Erythroblast (primary cell): ENCODE data around the gene GABPB1.

Source experiments
- DNase-seq, 2 experiments: peaks; one replicate each; lab custom pipeline; 2025; lab: John Stamatoyannopoulos, UW
- GATA1 ChIP-seq: IDR thresholded peaks from 2 replicates; pipeline ENCODE4 v1.6.1; 2011; ENCODE audit warnings: low read depth, mild to moderate bottlenecking, control low read depth, low read length, moderate library complexity
- POLR2A ChIP-seq: IDR thresholded peaks from 2 replicates; pipeline ENCODE4 v1.6.1; 2011; ENCODE audit warnings: mild to moderate bottlenecking, low read length

The GABPB1 gene

DNA sequence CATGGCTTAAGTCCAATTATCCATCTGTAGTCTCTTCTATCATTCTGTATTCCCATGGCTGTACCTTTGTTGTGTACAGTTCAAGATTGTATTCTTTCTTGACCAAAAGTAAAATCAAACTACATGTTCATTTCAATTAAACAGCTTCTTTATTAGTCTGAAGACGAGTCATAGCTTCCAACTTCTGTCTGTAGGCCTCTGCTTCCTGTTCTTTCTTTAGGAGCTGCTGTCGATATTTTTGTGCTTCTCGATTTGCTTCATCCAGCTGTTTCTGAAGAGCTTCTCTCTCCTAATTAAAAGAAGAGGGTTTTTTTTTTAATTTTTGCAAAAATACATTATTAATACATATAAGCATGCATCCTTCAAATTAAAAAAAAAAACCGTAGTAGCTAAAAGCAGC is 76.5 kb downstream of the GABPB1 start:
- DNase-seq, result no peak
- TF ChIP-seq POLR2A (no peak), GATA1 (no peak)

DNA sequence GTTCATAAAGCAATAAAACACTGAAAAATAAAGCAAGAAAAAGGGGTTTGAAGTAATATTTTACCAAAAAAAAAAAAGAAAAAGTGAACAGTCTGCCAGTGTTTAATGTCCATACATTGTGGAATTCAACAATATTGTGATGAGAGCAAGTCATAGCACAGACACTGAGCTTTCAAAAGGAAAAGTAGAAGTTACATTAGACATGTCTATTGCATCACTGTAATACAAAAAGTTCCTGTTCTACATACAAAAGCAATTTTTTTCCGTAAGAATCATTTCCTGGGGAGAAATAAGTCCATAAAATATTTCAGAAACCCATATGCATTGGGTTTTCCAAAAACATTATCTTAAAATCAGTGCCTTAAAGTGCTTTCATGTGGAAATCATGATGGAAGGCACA is 77.6 kb downstream of the GABPB1 start:
- no peak for TF ChIP-seq POLR2A
- TF ChIP-seq GATA1, result no peak

DNA sequence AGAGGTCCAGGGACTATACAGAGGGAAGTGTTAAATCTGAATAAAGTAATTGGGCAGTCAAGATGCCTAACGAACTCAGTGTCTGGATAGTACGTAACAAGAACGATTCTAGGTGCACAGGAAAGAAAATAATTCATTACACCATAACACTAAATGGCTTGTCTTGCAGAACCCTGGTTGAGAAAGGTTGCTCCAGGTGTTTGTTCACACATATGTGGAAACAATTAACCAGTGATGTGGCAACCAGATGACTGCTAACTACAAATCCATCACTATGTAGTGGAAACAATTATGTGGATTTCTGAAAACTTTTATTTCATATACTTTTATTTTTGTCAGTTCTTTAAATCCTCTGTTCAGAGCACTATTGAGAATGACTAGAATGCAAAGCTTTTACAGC is 79.1 kb downstream of the GABPB1 start:
- TF ChIP-seq GATA1 (no peak), POLR2A (no peak)
- no peak for DNase-seq

More for the DNA sequence above, 77.6 kb downstream of the GABPB1 start:
- DNase-seq, result no peak

DNA sequence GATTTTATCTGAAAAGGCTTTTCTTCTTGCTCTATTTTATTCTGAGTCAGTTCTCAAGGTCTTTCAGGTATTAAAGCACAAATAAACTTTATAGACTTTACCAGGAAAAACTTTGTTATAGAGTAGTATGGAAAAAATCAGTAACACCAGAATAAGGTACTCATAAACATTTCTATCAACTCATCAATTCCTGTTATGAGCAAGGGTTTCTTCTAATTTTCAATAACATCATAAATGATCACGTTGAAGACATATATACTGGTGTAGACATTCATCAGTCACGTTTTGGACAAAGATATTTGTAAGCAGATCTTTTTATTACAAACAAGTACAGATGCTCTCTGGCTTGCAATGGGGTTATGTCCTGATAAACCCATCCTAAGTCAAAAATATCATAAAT is 79.9 kb downstream of the GABPB1 start:
- TF ChIP-seq POLR2A (no peak), GATA1 (no peak)
- DNase-seq, result no peak

DNA sequence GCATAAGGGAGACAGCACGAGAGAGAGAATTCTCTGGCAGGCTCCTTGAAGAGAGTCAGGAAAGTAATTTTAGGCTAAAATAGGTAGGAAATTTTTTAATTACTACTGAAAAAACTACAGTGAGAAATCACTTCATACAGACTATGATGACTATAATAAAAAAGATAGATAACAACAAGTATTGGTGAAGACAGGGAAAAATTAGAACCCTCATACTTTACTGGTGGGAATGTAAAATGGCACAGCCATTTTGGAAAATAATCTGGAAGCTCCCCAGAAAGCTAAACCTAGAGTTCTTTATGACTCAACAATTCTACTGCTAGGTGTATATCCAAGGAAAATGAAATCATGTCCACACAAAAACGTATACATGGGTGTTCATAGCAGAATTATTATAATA is 87.4 kb downstream of the GABPB1 start:
- no peak for DNase-seq
- TF ChIP-seq GATA1, result no peak
- no peak for TF ChIP-seq POLR2A

DNA sequence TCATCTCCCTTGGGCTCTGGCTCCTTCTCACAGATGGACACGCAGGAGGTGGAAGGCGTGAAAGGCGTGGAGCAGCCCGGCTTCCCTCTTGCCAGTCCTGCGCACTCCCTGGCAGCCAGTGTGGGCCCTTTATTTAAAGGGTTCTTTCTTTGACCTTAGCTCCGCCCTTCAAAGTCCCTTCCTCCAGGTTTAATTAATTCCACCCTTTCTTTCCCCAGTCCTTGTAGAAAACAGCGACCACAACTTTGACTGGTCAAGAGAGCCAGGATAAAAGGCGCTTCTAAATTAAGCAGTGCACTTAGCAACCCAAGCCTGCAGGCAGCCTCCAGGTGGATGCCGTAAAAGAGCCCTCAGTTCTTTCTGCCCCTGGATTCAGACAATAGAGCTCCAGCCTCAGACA is 89.4 kb downstream of the GABPB1 start, which contains the start of gene HDC:
HDC (minus strand) TSS at position 107 of the 400 bp plus-strand sequence; CDS start at position 4, 103 bp downstream.
- no peak for DNase-seq
- TF ChIP-seq GATA1, result no peak
- TF ChIP-seq POLR2A, result no peak

DNA sequence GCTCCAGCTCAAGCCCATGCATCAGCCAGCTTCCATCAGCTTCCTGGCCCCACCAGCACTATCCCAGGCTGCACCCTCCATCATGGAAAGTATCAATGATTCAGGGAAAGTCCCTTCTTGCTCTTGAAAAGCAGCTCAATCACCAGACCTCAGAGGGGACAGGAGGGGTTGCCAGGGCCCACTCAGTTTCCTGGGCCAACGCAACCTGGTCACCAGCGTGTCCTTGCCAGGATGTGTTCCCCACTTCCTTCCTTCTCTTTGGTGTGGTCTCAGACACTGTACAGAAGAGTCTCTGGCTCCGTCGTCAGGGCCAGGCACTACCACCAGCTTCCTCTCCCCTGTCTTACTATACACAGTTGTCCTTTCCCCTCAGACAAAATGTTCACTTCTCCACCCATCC is 92.5 kb downstream of the GABPB1 start:
- no peak for DNase-seq
- no peak for TF ChIP-seq POLR2A
- TF ChIP-seq GATA1, result no peak

DNA sequence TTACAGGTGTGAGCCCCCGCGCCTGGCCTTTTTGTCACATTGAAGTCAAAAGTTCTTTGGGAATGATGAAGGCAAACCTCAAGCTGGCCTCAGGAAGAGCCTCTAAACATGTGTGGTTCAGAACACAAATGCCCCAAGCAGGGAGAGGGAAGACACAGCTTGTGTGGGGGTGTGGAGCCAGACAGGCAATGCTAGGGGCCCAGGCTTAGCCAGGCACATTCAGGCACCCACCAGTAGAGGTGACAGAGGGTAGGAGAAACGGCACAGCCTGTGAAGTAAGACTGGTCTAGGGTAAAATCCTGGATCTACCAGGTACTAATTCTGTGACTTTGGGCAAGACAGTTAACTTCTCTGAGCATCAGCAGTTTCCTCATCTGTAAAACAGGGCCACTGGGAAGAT is 93.0 kb downstream of the GABPB1 start:
- no peak for TF ChIP-seq GATA1
- TF ChIP-seq POLR2A, result no peak
- DNase-seq, result peak; percentile 38 to 56

DNA sequence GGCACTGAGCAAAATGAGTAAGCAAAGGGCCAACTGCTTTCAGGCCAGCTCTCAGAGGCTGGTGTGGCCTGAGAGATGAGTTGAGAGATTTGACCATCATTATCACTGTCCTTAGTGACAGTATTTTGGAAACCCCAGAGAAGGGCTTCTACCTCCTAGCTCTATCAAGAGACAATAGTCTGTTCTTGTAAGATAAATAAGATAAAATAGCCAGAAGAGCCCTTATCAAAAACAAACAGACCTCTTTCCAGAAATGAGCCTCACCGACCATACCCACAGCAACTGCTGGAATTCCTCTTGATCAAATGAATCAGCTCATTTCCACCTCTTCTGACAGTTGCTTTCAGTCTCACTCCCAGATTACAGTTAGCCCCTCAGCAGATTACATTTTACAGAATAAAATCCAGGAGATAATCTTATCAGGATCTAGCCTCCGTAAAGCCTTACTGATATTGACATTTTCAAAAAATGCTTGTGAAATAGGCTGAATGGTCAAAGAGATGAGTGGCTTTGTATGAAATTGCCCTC is 94.0 kb downstream of the GABPB1 start:
- peak; percentile 72 to 92 for DNase-seq
- TF ChIP-seq GATA1 (no peak), POLR2A (peak; percentile 22)

DNA sequence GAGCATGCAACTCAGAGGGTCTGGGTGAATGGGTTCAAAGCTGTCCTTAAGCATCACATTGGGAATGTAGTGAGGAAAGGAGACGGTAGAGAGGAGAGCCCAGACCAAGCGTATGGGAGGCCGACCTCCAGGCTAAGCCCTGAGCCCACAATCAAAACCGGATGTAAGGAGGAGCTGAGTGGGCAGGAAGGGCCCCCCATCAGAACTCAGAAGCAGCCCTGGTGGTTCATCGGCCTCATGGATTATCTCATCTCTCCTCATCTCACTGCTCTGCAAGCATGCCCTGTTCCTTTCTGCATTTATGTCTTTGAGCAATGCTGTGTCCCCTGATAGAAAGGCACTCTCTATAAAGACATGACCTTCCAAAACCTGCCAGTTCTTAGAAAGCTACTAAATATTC is 95.7 kb downstream of the GABPB1 start:
- DNase-seq, result peak in 1 of 2 experiments; percentile 14
- TF ChIP-seq GATA1 (no peak), POLR2A (no peak)

DNA sequence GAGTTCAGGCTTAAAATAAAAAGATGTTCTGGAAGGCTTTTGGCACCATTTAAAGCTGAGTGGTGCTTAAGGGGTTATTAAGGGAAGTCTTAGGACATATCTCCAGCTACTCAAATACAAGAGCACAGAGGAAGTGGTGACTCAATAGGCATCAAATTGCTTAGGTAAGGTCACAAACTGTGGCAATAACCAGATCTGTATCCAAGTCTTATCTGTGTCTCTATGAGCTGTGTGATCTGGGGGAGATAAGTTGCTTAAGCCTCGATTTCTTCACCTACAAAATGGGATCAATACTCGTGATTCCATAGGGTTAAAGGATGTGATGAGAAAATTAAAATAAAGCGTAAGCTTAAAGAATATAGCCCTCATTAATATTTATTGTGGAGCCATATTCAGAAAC is 97.1 kb downstream of the GABPB1 start:
- peak in 1 of 2 experiments; percentile 6 for DNase-seq
- no peak for TF ChIP-seq POLR2A
- TF ChIP-seq GATA1, result no peak

DNA sequence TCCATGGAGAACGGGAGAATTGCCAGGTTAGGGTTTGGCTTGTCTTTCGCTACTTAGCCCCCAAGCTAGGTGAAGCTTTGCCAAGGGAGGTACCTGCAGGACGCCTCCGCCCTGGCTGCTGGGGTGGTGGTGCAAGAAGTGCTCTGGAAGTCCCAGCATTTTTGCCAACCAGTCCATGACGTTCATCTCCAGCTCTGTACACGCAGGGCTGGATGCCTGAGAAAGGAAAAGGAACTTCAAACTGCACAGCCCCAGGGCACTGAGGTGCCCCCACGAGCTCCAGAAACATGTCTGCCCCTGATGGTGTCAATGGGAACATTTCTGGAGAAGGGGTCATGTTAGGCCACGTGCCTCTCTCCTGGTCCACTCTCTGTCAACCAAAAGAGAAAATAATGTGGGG is 97.7 kb downstream of the GABPB1 start:
- TF ChIP-seq POLR2A (no peak), GATA1 (no peak)

DNA sequence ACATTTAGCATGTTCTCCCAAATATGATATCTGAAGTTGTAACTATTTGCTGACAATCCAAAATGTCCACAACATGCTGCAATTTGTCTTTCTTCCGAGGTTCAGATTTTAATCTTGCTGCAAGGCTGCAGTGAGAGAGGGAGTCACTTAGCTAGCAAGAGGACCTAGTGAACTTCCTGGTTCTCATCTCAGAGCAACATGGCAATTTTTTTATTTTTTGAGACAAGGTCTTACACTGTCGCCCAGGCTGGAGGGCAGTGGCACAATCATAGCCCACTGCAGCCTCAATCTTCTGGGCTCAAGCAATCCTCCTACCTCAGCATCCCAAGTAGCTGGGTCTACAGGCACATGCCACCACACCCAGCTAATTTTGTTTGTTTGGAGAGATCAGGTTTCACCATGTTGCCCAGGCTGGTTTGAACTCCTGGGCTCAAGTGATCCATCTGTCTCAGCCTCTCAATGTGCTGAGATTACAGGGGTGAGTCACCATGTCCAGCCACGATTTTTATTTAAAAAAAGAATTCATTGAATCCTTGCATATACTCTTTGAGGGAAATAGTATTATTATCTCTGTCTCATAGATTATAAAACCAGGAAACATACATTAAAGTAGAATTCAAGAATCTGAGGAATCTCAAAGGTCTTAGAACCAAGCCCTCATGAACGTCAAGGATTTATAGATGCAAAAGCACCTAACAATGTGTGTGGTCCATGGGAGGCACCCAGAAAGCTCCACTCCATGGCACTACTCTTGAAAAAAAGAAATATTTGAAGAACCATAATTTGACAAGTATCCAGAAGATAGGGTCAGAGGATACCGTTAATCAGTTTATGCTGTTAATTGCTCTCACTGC is 98.6 kb downstream of the GABPB1 start:
- peak in 1 of 2 experiments; percentile 26 for DNase-seq
- TF ChIP-seq POLR2A (no peak), GATA1 (no peak)

More for the DNA sequence above, 97.7 kb downstream of the GABPB1 start:
- DNase-seq, result no peak

DNA sequence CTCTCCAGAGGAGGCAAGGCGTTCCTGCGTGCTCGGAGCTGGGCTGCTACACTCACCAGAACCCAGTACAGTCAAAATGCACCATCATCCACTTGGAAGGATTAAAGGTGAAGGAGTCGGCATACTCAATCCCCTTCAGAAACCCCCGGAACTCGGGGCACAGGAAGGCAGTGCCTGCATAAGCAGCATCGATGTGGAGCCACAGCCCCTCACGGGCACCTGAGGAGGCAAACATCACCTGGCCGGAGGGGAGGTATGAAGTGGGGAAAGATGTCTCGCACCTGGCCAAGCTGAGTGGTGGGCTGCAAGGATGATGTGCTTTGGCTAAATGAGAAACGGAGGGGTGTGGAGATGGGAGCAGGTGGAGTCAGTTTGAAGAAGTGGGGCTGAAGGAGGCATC is 102.4 kb downstream of the GABPB1 start:
- no peak for DNase-seq
- TF ChIP-seq GATA1 (no peak), POLR2A (no peak)

DNA sequence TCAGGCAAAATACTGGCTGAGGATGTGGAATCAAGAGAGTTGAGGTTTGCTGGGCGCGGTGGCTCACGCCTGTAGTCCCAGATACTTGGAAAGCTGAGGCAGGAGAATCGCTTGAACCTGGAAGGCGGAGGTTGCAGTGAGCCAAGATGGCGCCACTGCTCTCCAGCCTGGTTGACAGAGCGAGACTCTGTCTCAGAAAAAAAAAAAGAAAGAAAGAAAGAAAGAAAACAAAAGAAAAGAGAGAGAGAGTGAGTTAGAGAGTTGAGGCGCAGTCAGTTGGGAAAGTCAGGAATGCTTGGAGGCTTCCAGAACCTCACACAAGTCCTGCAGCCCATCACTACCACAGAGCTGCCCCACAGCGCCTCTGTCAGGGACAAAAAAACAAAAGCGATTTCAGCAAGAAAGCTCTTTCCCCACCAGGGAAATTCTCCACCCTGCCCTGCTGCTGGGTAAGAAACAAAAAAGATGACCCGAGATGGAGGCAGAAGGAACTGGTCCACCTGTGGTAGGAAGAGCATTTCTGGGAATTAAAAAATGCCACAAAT is 103.3 kb downstream of the GABPB1 start:
- DNase-seq, result no peak
- no peak for TF ChIP-seq GATA1
- TF ChIP-seq POLR2A, result no peak
